Measurements from ENCODE around the gene LRP1B.

LRP1B gene

GRCh38 chr2:140893685-140894084 is 1237.1 kb downstream of the LRP1B start:
- H3K27ac ChIP-seq = no peak overlapping the region
- TF ChIP-seq ZFX (IDR thresholded peaks at IDR 0.05; ENCODE audit: borderline replicate concordance) (no peak), CTCF (IDR thresholded peaks at IDR 0.05) (no peak)

- no peak overlapping the region for H3K27ac ChIP-seq
- TF ChIP-seq CTCF (IDR thresholded peaks at IDR 0.05) = no peak
- TF ChIP-seq ZFX (IDR thresholded peaks at IDR 0.05; ENCODE audit: borderline replicate concordance) = no peak
Observed at GRCh38 chr2:140892911-140893637, 1237.7 kb downstream of the LRP1B start.

DNA sequence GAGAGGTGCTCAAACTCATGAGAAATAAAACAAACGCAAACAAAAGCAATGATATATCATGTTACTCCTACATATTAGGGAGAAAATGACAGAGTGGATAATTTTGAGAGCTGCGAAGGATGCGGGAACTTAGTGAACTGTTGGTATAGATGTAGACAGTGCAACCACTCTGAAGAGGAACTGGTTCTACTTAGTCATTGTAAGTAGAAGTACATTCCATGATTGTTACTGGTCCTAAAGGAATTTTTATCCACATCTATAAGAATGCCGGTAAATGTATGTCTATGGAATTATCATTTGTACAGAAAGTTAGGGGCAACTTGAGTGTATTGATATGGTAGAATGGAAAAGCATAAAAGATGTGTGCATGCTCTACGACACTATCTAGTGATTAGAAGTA is 1238.4 kb downstream of the LRP1B start:
- no peak overlapping the region for H3K27ac ChIP-seq
- TF ChIP-seq CTCF (IDR thresholded peaks at IDR 0.05) (no peak), ZFX (IDR thresholded peaks at IDR 0.05; ENCODE audit: borderline replicate concordance) (no peak)

DNA sequence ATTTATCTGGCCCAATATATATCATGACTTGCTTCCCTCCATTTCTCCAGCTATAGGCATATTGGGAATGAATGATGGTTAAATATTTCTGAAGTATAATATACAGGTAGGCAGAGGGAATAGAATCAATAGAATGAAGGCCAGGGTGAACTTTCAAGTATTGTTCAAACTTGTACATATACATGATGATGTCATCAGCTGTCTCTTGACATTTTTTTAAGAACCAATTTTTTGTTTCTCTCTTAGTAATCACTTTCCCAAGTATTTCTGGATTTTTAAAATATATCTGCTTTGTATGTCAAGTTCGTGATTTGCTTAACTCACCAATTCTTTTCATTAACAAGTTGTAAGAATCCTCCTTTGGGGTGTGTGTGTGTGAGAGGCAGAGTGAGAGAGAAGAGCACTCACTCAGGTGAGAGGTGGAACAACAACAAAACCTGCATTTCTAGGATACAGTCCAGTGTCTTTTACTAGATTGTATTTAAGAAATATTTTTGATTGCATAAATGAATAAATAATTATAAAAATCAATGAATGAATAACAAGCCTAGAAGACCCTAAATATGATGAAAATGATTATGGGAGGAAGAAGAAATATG is 1239.1 kb downstream of the LRP1B start:
- H3K27ac ChIP-seq = no peak overlapping the region
- TF ChIP-seq CTCF (IDR thresholded peaks at IDR 0.05) = peak; percentile 30
- no peak for TF ChIP-seq ZFX (IDR thresholded peaks at IDR 0.05; ENCODE audit: borderline replicate concordance)

DNA sequence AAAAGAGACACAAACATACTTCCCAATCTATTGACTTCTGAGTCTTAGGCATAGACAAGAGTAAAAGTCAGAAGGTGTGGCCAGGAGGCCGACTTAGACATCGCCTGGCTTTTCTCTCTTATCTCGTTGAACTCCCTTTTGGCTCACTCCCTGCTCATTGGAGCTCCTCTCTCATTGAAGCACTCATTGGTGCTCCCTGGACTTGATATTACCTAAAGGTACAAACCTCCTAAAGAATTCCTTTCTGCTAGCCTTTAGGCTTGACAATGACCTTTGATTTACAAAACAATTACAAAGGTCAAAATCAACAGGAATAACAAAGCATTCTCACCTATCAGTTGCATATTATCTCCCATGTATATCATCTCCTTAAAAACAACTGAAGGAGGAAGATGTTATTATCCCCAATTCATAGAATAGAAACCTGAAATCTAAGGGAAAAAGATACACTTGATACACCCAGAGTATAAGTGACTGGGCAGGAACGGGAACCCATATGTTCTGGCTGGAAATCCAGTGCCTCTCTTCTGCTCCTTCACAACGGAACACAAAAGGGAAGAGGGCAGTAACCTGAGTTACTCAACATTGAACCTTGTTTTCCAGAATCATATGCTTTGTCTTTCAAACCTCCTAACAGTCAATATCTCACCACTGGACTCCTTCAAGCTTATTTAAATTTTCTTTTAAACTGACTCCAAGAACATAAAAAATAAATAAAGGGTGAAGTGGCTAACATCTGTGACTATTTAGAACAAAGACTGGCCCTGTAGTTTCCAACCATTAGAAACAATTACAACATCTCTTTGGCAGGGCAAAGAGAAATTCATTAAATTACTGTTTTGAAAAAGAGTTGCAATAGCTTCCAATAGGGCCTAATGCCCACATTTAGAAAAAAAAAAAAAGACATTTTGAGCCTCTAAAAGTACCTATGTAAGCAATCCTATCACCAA is 1247.9 kb downstream of the LRP1B start:
- TF ChIP-seq CTCF (IDR thresholded peaks at IDR 0.05) (no peak), ZFX (IDR thresholded peaks at IDR 0.05; ENCODE audit: borderline replicate concordance) (no peak)
- no peak overlapping the region for H3K27ac ChIP-seq

DNA sequence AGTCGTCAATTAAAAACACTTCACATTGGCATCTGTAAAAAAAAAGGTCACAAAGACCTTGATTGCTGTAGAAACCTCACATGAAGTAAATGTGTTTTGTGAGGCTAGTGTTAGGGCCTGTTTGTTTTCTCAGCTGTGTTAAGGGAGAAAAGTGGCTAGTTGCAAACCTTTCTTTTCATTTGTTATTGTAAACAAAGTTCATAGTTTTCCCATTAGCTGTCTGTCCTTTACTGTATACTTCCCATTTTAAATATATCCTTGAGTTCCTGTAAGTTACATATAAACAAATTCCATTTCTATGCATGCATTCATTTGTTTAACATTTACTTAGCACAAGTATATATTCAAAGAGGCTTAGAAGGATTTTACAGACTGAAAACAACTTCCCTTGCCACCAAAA is 1250.2 kb downstream of the LRP1B start:
- TF ChIP-seq CTCF (IDR thresholded peaks at IDR 0.05) (no peak), ZFX (IDR thresholded peaks at IDR 0.05; ENCODE audit: borderline replicate concordance) (no peak)
- no peak overlapping the region for H3K27ac ChIP-seq
